GM21447 (cell line): ENCODE data around the gene SNX7.
A peak's percentile ranks its signal among the peaks of the same experiment; 100 is the strongest.

Source experiments
- ATAC-seq: cut with Tn5 transposase; IDR thresholded peaks from one replicate; pipeline ENCODE4 v1.9.1; 2021; ENCODE audit not compliant: unreplicated experiment

The SNX7 gene, protein sequence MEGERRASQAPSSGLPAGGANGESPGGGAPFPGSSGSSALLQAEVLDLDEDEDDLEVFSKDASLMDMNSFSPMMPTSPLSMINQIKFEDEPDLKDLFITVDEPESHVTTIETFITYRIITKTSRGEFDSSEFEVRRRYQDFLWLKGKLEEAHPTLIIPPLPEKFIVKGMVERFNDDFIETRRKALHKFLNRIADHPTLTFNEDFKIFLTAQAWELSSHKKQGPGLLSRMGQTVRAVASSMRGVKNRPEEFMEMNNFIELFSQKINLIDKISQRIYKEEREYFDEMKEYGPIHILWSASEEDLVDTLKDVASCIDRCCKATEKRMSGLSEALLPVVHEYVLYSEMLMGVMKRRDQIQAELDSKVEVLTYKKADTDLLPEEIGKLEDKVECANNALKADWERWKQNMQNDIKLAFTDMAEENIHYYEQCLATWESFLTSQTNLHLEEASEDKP

DNA sequence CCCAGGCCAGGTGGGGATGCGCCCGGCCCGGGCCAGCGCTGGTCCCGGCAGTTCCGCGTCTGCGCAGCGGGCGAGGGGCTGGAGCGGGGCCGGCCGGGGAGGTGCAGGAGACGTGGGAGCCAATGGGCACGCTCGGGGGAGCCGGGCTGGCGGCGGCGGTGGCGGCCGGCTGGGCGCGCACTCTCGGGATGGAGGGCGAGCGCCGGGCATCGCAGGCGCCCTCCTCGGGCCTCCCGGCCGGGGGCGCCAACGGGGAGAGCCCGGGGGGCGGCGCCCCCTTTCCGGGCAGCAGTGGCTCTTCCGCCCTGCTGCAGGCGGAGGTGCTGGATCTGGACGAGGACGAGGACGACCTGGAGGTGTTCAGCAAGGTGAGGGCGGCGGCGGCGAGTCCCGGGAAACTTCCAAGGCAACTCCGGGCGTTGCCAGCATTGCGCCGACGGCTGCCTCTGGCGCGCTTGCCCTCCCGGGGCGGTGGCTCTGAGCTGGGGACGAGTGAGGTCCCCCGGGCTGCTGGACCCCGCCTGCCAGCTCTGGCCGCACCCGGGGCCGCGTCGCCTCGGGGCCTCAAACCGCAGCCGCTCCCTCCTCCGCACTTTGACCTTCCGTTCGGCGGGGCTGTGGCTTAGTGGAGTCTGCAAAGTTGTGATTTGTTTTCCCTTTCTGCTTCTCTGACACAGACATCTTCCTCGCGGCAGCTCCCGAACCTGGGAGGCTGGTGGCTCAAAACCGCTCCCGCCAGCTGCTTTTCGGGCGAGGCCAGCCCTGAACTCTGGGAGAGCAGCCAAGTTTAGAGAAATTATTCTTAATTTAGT, at the start of gene SNX7:
Gene SNX7, plus strand, starts transcription at position 178 of the 812 bp plus-strand sequence. Its CDS starts 11 bp downstream, at position 189.
- ATAC-seq: peak; percentile 90

DNA sequence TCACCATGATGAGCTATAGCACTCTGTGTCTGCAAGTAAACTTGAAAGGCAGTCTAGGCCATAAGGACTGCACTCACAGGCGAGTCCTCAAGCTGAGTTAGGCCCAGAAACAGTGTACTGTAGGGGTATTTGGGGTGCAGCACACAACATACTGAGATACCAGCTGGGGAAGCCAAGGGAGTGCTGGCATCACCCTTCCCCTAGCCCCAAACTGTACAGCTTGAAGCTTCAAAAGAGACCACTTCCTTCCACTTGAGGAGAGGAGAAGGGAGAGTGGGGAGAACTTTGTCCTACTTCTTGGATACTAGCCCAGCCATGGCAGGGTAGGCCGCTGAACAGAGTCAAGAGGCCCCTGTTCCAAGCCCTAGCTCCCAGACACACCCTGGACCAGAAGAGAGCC, 24.2 kb upstream of the SNX7 start:
- no peak for ATAC-seq

DNA sequence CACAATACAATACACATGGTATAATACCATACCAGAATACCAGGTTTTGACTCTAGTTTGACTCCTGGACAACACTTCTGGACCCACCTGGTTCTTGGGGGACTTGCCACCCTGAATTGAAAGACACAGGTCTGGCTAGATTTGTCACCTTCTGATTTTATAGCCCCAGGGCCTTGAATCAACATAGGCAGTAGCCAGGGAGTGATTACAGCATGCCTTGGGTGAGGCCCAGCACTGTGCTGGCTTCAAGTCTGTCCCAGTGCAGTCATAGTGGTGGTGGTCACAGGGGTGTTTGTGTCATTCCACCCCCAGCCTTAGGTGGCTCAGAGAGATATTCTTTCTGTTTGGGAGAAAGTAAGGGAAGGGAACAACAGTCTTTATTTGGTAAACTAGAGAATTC, 23.3 kb upstream of the SNX7 start:
- ATAC-seq: no peak

DNA sequence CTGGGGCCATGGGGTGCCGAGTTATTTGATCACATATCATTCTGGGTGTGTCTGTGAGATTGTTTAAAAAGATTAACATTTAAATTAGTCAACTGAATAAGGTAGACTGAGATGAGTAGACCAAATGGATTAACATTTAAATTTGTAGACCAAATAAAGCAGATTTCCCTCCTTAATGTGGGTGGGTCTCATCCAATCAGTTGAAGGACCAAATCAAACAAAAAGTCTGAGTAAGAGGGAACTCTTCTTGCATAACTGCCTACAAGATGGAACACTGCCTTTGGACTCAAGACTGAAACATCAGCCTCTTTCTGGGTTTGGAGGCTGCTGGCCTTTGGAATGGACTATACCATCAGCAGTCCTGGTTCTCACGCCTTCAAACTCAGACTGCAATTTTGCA, 17.0 kb upstream of the SNX7 start:
- no peak for ATAC-seq

DNA sequence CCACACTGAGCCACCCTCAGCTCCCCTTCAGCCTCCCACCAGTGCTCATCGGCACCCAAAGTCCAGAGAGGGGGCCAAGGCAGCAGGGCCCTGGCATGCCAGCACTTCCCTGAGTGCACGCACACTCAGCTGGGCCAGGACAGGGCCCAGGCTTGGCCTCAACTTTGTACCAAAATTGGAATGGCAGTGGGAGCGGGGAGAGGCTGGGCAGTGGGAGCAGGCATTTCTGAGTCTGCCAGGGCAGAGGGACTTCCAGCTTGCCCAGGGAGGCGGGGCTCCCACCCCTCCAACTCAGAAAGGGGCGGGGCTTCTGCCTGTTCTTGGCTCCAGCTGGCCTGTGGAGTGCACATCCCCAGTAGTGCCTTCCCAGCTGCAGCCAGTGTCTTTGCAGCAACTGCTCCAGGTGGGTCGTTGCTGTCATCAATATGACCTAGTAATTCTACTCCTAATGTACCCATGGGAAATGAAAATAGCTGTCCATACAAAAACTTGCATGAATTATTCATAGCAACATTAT, 10.3 kb upstream of the SNX7 start:
- ATAC-seq: no peak

DNA sequence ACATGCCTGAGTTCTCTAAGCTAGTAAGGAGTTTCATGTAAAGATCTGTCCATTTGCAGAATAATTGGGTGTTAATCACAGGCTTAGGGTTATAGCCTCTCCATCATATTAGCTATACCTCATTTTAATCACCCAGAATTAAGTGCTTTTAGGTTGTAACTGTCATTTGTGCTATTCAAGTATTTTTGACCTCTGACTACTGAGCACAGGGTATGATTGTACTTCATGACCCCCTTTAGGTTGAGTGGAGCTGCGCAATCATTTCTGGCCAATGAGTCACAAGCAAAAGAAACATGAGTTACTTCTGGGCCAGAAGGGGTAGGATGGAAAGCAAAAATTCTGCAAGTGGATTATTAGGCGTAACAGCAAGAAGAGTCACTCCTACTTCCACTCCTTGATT, 8.4 kb upstream of the SNX7 start:
- ATAC-seq: no peak

DNA sequence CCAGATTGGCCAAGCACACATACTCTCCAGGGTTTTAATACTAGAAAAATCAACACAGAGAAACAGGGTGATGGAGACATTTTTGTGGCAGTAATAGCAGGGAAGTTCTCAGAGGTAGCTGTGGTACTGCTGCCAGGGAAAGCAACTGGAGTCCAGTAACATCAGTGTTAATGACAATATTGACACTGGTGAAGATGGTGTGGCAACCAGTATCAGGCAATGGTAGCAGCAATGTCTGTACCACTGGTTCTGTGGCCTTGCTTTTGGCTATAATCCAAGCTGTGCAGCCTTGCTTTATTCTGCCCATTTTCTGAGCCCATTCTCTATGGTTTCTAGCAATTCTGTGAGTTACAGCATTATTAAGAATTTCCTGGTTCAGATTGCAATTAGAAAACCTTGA, 1.6 kb upstream of the SNX7 start:
- ATAC-seq: no peak

DNA sequence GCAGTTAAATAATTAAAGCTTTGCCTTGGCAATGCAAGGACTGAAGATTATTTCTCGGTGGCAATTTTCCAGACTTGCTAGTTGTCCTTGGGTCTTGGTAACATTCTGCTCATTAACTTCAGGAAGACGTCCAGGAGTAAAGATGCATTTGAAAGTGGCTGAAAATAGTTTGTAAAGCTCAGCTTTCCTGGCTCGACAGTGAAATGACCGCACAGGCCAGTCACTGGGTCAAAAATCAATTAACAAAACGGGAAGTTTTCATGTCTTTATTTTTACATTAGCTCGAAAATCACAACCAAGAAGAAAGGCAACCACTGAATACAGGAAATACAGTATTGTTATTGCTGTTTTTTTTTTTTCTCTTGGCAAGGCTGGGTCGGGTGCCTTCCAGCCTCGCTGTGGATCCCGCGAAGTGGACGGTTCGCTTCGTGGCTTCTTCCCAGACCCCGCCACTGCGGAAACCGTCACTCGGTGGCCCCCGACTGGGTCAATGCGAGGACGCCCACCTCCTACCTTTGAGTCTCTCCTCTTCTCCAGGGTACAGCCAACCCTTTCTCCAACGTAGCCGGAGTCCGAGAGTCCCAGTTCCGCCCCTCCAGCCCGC, 479 bp upstream of the SNX7 start:
- no peak for ATAC-seq

DNA sequence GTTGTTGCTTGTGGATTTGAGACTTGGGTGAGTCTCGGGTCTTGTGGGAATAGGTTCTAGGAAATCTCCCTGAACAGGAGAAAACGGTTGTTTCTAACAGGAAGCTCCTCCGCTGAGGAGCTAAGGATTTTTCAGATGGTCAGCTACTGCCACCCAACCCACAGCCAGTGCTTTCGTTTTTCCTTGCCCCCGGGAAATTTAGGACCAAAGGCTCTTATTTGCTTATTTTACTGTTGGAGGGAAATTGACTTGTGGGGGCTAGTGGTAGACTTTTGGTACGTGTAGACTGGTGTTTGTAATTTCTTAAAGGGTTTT, 792 bp downstream of the SNX7 start:
- ATAC-seq: peak; percentile 4

DNA sequence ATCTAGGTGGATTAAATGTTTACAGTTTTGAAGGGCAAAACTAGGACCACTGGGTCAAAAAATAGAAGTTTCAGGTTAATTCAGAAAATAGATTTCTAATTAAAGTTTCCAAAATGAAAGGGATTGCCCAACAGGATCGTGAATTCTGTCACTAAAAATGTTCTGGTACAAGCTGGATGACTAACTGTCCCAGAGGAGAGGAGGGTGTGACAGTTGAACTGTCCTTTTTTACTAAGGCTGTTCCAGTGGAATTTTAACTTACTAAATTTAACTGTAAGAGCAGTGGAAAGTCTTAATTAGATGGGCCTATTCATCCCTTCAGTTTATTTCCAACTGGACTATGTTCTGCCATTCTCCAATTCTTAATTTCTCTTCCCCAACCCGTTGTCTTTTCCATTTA, 7.2 kb downstream of the SNX7 start:
- no peak for ATAC-seq

DNA sequence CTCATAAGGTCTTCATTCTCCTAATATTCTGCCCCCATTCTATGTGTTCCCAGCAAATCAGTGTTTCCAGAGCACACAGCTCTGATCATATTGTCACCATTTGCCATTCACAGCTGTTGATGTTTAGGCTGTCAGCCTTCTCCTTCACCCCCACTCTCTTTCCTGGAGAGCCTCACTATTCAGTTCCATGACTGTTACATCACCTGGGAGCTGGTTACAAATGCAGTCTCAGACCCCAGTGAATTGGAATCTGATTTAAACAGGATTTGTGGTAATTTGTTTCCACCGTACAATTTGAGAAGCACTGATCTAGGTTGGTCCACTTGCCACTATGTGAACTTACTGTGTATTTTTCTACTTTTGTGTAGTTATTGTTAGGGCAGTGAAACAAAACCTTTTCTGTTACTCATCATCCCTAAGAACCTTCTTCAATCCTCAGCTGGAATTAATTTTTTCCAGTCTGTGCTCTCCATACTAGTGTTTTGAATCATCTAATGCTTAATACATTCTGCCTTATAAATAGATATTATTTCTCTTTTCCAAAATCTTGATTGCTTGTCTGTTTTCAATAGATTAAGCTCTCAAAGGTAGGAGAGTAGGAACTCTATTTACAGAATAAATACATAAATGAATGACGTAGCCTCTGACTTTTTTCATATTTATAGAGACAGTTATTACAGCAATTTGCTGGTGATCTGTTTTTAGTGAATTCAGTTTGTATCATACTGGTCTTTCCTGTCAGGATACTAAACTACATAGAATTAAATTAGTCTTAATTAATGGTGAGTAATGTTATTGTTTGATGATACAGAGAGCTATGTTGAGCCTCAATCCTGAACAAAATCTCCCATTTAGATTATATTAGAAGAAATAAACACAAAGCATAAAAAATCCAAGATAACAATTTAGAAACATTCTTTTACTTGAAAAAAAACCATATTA, 8.1 kb downstream of the SNX7 start:
- no peak for ATAC-seq

DNA sequence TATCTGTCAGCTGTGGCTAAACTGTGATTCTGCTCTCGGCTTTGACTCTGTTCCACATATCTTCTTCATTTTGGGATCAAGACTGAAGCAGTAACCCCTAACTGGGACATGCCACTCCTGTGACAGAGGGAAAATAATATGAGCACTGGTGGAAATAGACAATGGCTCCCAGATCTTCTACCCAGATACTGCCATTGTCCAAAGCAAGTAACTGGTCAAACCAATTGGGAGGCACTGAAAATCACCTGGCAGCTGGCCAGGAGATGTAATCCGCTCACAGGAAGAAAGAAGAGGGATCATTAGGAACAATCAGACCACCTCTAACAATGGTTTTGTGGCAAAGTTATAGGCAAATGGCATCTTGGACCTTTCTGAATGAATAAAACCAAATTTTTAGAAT, 10.7 kb downstream of the SNX7 start:
- ATAC-seq: no peak

DNA sequence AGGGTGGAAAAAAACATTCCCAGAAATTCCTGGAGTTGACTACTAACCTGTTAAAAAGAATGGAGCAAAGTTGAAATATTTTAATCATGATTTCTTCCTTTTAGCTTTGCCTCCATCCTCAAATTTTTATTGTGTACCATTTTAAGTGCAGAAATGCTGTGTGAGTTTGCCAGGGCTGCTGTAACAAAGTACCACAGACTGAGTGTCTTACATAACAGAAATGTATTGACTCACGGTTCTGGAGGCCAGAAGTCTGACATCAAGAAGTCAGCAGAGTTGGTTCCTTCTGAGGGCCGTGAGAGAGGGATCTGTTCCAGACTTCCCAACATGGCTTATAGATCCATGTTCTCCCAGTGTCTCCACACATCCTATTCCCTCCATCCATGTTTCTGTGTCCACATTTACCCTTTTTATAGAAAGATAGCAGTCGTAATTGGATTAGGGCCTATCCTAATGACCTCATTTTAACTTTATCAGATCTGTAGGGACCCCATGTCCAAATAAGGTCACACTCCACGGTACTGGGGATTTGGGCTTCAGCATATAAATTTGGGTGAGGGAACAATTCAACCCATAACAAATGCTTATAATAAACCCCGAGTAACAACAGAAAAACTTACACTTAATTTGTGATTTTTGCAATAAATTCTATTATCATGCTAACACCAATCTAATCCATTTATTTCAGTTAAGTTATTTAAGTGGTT, 12.7 kb downstream of the SNX7 start:
- no peak for ATAC-seq

DNA sequence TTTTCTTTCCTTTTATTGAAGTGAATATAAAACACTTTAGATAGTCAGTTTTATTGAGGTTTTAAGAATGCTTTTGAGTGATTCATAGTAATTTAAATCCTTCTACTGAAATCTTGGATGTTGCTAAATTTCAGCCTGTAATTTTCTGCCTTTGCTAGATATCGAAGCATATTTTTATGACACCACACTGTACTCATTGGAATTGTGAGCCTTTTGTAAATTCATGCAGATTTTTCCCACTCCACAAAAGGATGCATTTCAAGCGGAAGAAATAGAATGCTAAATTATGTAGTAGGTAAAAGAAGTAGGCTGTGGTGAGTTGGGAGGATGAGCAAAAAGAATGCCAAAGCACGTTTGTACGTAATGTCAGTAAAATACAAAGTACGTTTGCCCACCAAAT, 13.8 kb downstream of the SNX7 start:
- ATAC-seq: no peak

DNA sequence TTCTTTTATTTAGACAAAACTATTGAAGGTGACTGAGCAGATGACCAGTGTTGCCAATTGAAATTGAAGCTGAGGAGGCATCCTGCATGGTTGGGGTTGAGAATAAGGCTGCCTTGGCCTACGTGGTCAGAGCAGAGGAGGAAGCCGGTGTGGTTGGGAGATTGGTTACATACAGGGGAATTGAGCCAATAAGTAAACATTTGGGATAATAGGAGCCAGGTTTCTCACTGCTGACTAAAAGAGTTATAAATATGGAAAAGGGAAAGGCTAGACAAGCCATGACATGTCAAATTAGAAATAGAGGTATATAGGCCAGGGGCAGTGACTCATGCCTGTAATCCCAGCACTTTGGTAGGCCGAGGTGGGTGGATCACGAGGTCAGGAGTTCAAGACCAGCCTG, 15.8 kb downstream of the SNX7 start:
- no peak for ATAC-seq

DNA sequence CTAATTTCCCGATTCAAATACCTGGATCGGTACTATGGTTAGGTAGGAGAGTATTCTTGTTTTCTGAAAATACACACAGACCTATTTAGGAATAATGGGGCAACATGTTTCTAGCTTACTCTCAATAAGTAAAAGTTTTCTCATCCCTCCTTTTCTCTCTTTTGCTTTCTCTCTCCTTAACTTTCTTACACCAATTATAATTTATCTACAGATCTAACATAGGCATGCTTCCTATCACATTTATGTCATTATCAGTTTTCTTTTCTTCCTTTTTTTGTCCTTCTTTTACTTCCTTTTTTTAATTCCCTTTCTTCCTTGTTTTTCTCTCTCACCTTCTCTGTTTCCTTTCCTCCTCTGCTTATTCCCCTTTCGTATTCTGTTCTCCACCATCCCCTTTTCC, 20.3 kb downstream of the SNX7 start:
- no peak for ATAC-seq

DNA sequence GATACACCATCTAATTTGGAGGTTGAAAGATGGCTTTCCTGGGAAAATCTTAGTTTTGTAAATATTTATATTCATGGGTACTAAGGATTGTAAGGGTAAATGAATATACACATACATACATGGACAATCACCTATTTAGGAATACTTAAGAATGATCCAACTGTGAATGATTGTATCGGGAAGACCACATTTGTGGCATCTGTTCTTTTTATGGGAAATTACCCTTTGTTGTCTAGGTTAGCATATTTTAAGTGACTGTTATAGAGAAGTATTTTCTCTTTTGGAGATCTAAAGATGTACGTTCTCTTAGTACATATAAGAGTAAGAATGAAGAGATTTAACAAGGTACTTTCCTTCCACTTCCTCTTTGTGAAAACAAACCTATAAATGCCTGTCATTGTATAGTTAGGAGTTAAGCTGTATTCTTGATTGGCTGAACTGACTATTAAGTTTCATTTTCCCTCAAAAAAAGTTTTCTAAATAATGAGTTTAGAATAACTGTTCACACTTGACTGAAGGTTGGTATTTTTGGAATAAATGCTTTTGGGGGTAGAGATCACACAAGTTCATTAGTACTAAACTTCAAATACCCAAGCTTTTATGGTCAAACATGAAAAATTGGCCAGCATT, 26.7 kb downstream of the SNX7 start:
- no peak for ATAC-seq

DNA sequence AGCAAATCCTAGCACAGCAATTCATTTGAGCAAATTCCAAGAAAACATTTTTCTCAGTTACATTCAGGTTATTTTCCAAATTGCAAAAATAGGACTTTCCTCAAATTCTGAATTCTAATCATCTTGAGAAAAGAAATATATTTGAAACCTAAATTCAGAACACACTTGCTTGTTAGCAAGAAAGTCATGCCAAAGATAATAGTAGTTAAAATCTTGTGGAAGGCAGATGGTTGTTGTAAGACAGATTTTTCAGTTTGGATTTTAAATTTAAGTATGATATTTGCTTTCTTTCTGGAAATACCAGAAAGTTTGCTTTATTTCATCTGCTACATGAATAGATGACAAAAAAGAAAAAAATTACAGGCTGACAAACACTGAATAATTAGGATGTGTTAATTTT, 29.1 kb downstream of the SNX7 start:
- no peak for ATAC-seq

DNA sequence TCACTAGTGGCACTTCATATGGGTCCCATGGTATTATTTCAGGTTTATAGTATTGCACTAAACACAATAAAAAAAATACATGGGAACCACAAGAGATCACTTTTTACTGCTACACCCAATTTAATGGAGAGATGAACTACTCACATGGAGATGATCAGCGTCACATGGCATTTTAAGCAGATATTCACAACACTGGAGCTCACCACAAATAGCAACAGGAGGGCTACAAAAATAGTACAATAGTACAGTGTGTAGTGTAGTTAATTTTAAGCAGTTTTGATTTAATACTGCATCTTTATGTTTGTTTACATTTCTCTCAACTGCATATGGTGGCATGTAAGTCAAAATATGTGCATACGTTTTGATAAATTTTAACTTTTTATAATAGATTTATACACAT, 31.0 kb downstream of the SNX7 start:
- no peak for ATAC-seq

DNA sequence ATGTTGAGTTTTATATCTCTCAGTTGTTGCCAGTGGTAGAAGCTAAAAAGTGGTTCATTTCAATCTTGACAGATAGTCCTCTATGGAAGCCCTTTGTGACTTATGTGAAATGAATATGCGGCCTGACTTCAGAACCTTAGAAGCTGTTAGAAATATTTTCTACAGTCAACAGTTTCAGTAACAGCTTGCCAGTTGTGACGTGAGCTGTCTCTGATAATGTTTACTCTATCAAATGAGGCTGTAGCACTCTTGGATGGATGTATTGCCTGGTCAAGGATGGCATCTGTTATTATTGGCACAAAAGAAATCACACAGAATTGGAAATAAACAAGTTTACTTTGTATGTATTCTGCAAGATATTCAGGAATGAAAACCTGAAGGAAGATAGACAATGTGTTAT, 31.9 kb downstream of the SNX7 start:
- no peak for ATAC-seq
